OCI-LY3 (cell line): Measurements from ENCODE around the gene DNAJC28.

Source experiments
- CTCF ChIP-seq: fragments of 200-600, 300-600 bp; sonication (generic); IDR thresholded peaks from 2 replicates; pipeline ENCODE4 v1.5.1; 2014; ENCODE audit warnings: antibody characterized with exemption, low read length, low read depth
- EZH2phosphoT487 ChIP-seq: fragments of 200-600 bp; shearing (Covaris generic); IDR thresholded peaks from 2 replicates; pipeline ENCODE4 v1.6.1; 2018; ENCODE audit warnings: antibody characterized with exemption, mixed run types, low read depth

GRCh38 chr21:33479679-33480480, 11.6 kb downstream of the DNAJC28 start, which contains the start of gene TMEM50B:
- TF ChIP-seq CTCF: no peak
- no peak for TF ChIP-seq EZH2phosphoT487
